Sigmoid colon (tissue), 7 donors: Measurements from ENCODE around the gene STIL. TPM values are rescaled to one million over a fixed set of nuclear protein-coding genes. Genes with fewer than 3 reads are reported as not detected.

Experiments used
- DNase-seq: peaks from one replicate; pipeline ENCODE4 v3.0.0-alpha.2; 2019
- H3K27ac ChIP-seq, 4 donors: fragments of 200-600 bp; sonication (generic); one replicate each; pipeline ENCODE4 v1.5.1; 2016 to 2019; ENCODE audit warnings: mild to moderate bottlenecking in 1 of 4
- H3K27me3 ChIP-seq, 3 donors: fragments of 200-600 bp; sonication (generic); one replicate each; pipeline ENCODE4 v1.5.1; 2019; ENCODE audit warnings: mild to moderate bottlenecking in 1 of 3
- H3K36me3 ChIP-seq, 4 donors: fragments of 200-600 bp; sonication (generic); one replicate each; pipeline ENCODE4 v1.5.1; 2016 to 2019
- H3K4me1 ChIP-seq, 4 donors: fragments of 200-600 bp; sonication (generic); one replicate each; pipeline ENCODE4 v1.5.1; 2017 to 2019
- H3K4me3 ChIP-seq, 4 donors: fragments of 200-600 bp; sonication (generic); one replicate each; pipeline ENCODE4 v1.5.1; 2017 to 2019; ENCODE audit warnings: mild to moderate bottlenecking in 2 of 4, moderate library complexity in 1 of 4
- H3K9me3 ChIP-seq, 4 donors: fragments of 200-600 bp in 3 of 4; sonication (generic) in 3 of 4; one replicate each; pipeline versions ENCODE4 v1.5.1 to v1.6.1; 2013 to 2019
- CTCF ChIP-seq, 4 experiments: fragments of 450-650 bp in 3 of 4; fragments of 200-600 bp in 1 of 4; IDR thresholded peaks; one replicate each; pipeline ENCODE4 v1.5.1; 2016 to 2019; ENCODE audit warnings: antibody characterized with exemption in 4 of 4, mild to moderate bottlenecking in 3 of 4, moderate library complexity in 2 of 4
- EP300 ChIP-seq, 4 donors: sonication (generic); formaldehyde crosslinking; IDR thresholded peaks; one replicate each; pipeline ENCODE4 v1.6.1; 2017; ENCODE audit warnings: antibody characterized with exemption in 4 of 4
- POLR2A ChIP-seq, 2 donors: fragments of 450-650 bp; IDR thresholded peaks; one replicate each; pipeline ENCODE4 v1.6.1; 2016; ENCODE audit warnings: antibody characterized with exemption in 2 of 2, mild to moderate bottlenecking in 2 of 2, moderate library complexity in 2 of 2
- POLR2AphosphoS5 ChIP-seq, 4 donors: sonication (generic); formaldehyde crosslinking; IDR thresholded peaks; one replicate each; pipeline ENCODE4 v1.6.1; 2017; ENCODE audit warnings: antibody characterized with exemption in 4 of 4
- WGBS, 2 donors: extraction: QIAGEN DNeasy Blood & Tissue Kit; methylation state at CpG; one replicate each; pipeline ENCODE4 v1.1.7; 2013; 5-methylcytosine and 5-hydroxymethylcytosine counted together
- intact Hi-C: fragments of 100-400 bp; cut with DNase I; formaldehyde crosslinking; loops from one replicate; pipeline ENCODE4 v1.15.1; 2023
- polyA plus RNA-seq, 3 donors: library from polyadenylated mRNA; stranded (reverse); fragments of 200-250 nt; gene quantifications; one replicate each; pipeline ENCODE4 v1.2.3, GENCODE V29; 2013
- total RNA-seq, 4 donors: library from RNA; depleted of rRNA; stranded (reverse); fragments of >200 nt; gene quantifications; one replicate each; pipeline ENCODE4 v1.1.0, GENCODE V29; 2016
- donor health status: healthy with polysubstance abuse.
- donor health status: Bipolar disorder and iron deficiency.
- donor health status: healthy.

STIL gene
- total and polyA plus RNA-seq, 7 donors, result 0.28 to 5.7 (median 0.71) TPM

GRCh38 chr1:47219001-47219400 lies 94.9 kb downstream of the STIL start:
- Histone ChIP-seq H3K36me3 (no peaks in the 10 kb centered on the region), H3K4me1 (no peaks in the 10 kb centered on the region), H3K27ac (no peak overlapping the region), H3K9me3 (no peaks in the 10 kb centered on the region), H3K4me3 (no peak overlapping the region), H3K27me3 (peaks cover 8 to 30% (median 10%) of the 10 kb centered on the region in 3 donors)
- no peak for DNase-seq
- intact Hi-C loops, result no loop called here
- 83 to 89% methylated on average over 4 of the region's 4 CpGs for WGBS, 2 donors
- no peak for TF ChIP-seq EP300 (IDR thresholded peaks at IDR 0.05)
- no peak for TF ChIP-seq POLR2AphosphoS5 (IDR thresholded peaks at IDR 0.05)
- no peak for TF ChIP-seq CTCF (IDR thresholded peaks at IDR 0.05)
- TF ChIP-seq POLR2A (IDR thresholded peaks at IDR 0.05), result no peak

- H3K36me3 ChIP-seq, result no peaks in the 10 kb centered on the region
- WGBS, 2 donors, result 79 to 85% methylated on average over 12 of the region's 12 CpGs
- no peaks in the 10 kb centered on the region for H3K4me1 ChIP-seq
- no peak overlapping the region for H3K4me3 ChIP-seq
- peak; percentile 39 for DNase-seq
- peaks cover 0 to 5% (median 0%) of the 10 kb centered on the region in 3 donors for H3K27me3 ChIP-seq
- TF ChIP-seq EP300 (IDR thresholded peaks at IDR 0.05) (no peak), POLR2A (IDR thresholded peaks at IDR 0.05) (no peak), POLR2AphosphoS5 (IDR thresholded peaks at IDR 0.05) (no peak), CTCF (IDR thresholded peaks at IDR 0.05) (no peak)
- intact Hi-C loops, result no loop called here
- H3K9me3 ChIP-seq, result no peaks in the 10 kb centered on the region
- no peak overlapping the region for H3K27ac ChIP-seq
Observed at GRCh38 chr1:47216278-47217059, 97.5 kb downstream of the STIL start.

- H3K36me3 ChIP-seq, result no peaks in the 10 kb centered on the region
- TF ChIP-seq EP300 (IDR thresholded peaks at IDR 0.05) (no peak), POLR2A (IDR thresholded peaks at IDR 0.05) (no peak)
- H3K9me3 ChIP-seq, result no peaks in the 10 kb centered on the region
- H3K27me3 ChIP-seq, result peaks cover 0 to 4% (median 0%) of the 10 kb centered on the region in 3 donors
- 85 to 92% methylated on average over 4 of the region's 4 CpGs for WGBS, 2 donors
- no peak overlapping the region for H3K27ac ChIP-seq
- H3K4me1 ChIP-seq, result no peaks in the 10 kb centered on the region
- H3K4me3 ChIP-seq, result no peak overlapping the region
- intact Hi-C loops, result no loop called here
- DNase-seq, result peak; percentile 37
Observed at GRCh38 chr1:47215713-47216112, 98.2 kb downstream of the STIL start.

GRCh38 chr1:47214549-47214948 lies 99.4 kb downstream of the STIL start:
- Histone ChIP-seq H3K27me3 (peaks cover 0 to 14% (median 0%) of the 10 kb centered on the region in 3 donors), H3K4me1 (no peaks in the 10 kb centered on the region), H3K36me3 (no peaks in the 10 kb centered on the region), H3K9me3 (no peaks in the 10 kb centered on the region), H3K27ac (no peak overlapping the region), H3K4me3 (no peak overlapping the region)
- 56 to 80% methylated on average over 3 of the region's 3 CpGs for WGBS, 2 donors
- intact Hi-C loops, result no loop called here
- DNase-seq, result peak; percentile 40
- no peak for TF ChIP-seq EP300 (IDR thresholded peaks at IDR 0.05)
- no peak for TF ChIP-seq POLR2AphosphoS5 (IDR thresholded peaks at IDR 0.05)
- no peak for TF ChIP-seq CTCF (IDR thresholded peaks at IDR 0.05)
- no peak for TF ChIP-seq POLR2A (IDR thresholded peaks at IDR 0.05)

- Histone ChIP-seq H3K9me3 (no peaks in the 10 kb centered on the region), H3K4me3 (no peak overlapping the region), H3K27ac (no peak overlapping the region), H3K36me3 (no peaks in the 10 kb centered on the region), H3K27me3 (peaks cover 0 to 22% (median 0%) of the 10 kb centered on the region in 3 donors), H3K4me1 (no peaks in the 10 kb centered on the region)
- TF ChIP-seq CTCF (IDR thresholded peaks at IDR 0.05) (no peak), EP300 (IDR thresholded peaks at IDR 0.05) (no peak), POLR2AphosphoS5 (IDR thresholded peaks at IDR 0.05) (no peak), POLR2A (IDR thresholded peaks at IDR 0.05) (no peak)
- intact Hi-C loops, result no loop called here
- DNase-seq, result peak; percentile 35
- WGBS, 2 donors, result 69 to 80% methylated on average over 11 of the region's 11 CpGs
Observed at GRCh38 chr1:47213230-47213963, 100.5 kb downstream of the STIL start.
